Iris pigment epithelial cell (primary cell): Measurements from ENCODE around the gene SAMD10.
"Not testable (repeated sequence)": the region's sequence is repeated elsewhere in the genome, so short reads cannot be mapped to it uniquely, and the experiment has no call there.

ENCODE experiments used
- DNase-seq: peaks from one replicate; pipeline ENCODE4 v3.0.0-alpha.2; 2011; ENCODE audit warnings: low read depth

SAMD10 gene

DNA sequence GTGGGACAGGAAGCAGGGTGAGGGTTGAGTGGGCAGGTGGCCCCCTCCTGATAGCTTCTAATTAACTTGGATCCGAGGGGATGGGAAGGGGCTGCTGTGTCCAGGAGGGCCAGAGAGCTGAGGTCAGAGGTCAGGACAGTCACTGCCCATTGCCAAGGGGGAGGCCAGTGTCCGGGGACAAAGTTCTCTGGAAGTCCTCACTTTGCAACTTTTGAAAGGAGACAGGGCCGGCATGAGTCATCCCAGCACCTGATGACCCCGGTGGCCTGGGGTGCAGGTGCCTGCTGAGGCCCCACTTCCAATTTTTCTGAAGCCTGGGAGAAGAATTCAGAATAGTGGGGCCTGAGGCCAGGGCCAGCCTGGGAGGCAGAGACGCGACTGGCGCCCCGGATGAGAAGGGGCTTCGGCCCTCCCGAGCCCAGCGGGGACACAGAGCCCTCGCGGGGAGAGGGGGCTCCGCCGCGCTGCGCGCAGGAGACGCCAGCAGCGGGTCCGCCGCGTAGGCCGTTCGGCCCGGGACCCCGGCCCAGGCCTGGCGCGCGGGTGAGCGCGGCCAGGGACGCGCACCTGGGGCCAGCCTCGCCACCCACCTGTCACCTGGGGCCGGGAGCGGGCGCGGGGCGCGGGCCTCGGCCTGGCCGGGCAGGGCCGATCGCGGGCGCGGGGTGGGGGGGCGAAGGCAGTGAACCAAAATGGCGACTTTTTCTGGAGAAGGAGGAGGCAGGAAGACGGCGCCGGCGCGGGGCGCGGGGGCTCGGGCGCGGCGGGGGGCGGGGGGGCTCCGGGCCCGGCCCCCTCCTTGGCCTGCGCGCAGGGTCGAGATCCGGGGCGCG lies 10.3 kb downstream of the SAMD10 start:
- DNase-seq = no peak

DNA sequence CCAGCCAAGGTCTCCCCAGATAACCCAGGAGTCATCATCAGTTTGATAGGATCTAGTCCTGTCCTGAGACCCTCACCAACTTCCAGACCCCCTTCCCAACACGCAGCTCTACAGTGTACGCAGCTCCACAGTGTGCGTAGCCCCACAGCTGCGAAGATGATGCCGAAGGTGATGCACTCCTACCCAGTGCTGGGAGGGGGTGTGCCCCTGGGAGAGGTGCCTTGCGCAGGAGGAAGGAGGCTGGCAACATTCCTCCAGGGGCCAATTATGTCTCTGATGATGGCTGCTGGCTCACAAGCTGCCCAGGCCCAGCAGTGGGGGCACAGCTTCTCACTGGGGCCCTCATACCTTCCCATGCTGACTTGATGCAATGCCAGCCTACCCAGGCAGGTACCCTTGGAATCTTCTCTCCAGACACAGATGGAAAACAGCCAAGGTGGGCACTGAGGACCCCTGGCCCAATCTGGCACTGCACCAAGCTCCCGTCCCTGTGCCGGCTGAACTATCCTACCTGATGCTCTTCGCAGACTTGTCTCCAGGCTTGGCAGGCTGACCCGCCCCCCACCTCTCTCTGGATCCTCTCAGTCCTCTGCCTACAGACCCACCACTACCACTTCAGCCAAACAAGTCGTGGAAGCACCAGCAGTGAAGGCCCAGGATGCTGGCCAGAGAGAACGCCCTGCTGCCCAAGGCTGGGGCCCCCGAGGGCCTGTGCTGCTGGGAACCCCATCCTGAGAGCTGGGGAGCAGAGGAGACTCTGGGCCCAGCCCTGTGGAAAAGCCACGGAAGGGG lies 11.1 kb downstream of the SAMD10 start:
- DNase-seq = no peak

DNA sequence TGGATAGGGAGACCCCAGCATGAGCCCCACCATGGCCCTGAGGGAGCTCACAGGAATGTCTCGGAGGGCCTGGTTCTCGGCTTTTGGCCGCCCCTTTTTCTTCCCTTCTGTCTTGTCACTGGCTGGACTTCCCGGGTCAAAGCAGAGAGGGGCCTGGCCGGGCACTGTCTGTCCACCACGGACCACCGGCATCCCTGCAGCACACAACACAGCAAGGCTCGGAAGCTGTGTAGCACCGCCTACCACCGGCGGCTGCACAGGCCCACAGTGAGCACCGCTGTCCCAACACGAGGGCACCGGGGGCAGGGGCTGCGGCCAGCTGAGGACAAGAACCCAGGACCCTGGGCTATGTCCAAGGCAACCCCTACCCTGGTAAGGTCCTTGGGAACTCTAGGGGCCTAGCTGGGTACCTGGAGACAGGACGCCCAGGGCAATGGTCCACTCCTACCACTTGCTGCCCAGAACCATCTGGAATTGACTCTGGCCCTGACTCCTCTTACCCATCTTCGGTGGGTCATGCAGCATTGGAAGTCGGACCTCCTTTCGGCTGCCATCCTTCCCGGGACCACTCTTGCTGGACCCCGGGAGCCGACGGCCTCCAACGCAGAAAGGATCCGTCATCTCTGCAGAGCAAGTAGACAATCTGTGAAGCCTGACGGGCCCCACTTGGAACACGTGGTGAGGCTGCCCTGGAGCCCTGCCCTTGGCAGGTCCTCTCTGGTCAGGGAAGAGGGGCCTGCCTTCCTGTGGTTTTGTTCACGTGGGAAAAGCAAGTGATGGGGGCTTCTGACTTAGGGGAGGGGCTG lies 11.9 kb downstream of the SAMD10 start:
- no peak for DNase-seq

GRCh38 chr20:63966944-63967322 lies 12.5 kb downstream of the SAMD10 start:
- DNase-seq = no peak

- DNase-seq = no peak
These were observed 13.1 kb downstream of the SAMD10 start for GRCh38 chr20:63966172-63966943.

- DNase-seq = no peak
These were observed 15.0 kb downstream of the SAMD10 start for GRCh38 chr20:63964412-63964811.

DNA sequence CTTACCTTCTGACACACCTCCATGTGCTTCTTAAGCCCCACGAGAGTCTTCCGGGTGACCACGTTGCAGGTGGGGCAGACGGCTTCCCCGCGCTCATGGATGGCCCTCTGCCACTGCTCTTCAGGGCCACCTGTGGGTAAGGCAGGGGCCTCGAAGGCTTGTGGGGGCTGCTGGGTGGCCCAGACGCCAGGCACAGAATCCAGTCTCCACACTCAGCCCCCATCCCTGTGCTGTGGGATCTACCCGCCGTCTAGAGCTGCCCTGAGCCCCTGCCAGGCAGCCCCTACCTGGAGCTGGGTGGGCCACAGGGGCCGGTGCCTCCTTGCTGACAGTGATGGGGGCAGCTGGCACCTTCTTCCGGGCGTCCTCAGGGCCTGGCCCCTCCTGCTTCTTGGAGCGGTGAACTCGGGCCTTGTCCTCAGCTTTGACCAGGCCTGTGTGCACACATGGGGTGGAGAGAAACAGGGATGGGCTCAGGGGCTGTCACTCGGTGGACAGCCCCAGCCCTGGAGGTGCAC lies 15.6 kb downstream of the SAMD10 start:
- DNase-seq = no peak

DNA sequence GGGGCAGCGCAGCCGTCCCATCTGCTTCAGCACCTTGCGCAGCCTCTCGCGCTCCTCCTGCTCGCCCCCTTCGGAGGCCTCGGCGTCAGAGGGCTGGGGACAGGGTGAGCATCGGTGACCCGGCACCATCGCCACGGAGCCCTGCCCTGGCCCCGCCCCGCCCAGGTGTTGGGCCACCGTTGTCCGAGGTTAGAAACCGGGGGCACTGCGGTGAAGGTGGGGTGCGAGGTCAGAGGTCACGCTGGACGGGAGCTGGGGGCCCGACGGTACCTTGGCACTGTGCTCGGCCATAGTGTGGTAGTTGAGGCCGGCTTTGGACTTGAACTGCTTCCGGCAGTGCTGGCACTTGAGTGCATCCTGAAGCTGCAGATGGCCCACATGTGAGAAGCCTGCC lies 16.1 kb downstream of the SAMD10 start:
- DNase-seq = no peak

DNA sequence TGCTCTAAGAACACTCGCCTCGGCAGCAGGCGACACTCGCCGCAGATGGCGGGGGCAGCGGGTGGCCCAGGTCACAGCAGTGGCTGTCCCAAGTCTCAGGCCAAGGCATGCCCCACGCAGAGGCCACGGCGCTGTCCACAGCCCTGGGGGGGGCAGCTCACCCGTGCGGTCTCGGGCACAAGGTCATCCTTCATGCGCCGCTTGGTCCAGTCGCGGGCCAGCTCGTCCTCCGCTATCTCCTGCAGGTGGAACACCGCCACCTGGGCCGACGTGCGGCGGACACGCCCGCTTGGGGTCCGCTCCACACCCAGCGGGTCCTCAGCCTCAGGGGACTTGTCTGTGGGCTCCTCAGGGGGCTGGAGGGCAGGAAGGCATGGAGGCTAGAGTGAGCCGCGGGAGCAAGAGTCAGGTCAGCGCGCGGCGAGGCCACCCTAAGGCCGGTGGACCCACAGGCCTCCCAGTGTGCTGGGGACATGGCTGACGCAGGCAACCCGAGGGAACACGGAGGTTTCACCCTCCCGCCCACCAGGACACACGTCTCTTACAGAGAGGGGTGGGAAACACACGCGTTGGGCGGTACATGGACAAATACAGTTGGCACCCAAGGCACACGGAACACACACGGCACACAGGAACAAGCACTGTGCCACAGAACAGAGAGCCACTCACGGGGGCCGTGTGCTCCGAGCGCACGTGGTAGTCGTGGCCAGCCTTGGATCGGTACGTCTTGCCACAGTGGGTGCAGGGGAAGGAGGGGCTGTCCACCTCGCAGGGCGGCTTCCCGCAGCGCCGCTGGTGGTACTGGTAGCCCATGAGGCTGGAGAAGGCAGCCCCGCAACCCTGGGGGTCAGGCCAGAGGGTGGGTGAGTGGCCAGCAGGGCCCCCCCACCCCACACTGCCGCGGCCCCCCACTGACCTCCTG lies 16.8 kb downstream of the SAMD10 start:
- no peak for DNase-seq

- DNase-seq = no peak
These were observed 17.6 kb downstream of the SAMD10 start for GRCh38 chr20:63961664-63962425.

GRCh38 chr20:63960654-63961621 lies 18.5 kb downstream of the SAMD10 start:
- not testable (repeated sequence) for DNase-seq

GRCh38 chr20:63959699-63960075 lies 19.8 kb downstream of the SAMD10 start:
- no peak for DNase-seq

- DNase-seq = no peak
These were observed 20.3 kb downstream of the SAMD10 start for GRCh38 chr20:63958964-63959698.

DNA sequence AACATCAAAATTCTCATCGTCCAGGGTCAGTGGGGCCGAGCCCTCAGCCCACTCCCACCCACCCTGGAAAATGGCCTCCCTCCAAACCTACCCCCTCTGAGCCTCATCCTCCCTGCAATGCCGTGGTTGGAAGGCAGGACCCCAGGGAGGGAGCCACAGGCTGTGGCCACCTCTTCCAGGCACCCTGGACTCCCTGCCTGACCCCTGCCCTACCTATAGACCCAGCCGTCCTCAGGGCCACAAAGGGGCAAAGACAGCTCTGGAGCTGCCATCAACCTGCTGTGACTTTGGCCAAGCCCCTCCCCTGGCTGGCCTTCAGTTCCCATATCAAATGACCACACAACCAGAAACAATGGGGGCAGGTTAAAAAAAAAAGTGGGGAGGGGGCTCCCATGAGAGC lies 21.0 kb downstream of the SAMD10 start:
- DNase-seq = no peak

DNA sequence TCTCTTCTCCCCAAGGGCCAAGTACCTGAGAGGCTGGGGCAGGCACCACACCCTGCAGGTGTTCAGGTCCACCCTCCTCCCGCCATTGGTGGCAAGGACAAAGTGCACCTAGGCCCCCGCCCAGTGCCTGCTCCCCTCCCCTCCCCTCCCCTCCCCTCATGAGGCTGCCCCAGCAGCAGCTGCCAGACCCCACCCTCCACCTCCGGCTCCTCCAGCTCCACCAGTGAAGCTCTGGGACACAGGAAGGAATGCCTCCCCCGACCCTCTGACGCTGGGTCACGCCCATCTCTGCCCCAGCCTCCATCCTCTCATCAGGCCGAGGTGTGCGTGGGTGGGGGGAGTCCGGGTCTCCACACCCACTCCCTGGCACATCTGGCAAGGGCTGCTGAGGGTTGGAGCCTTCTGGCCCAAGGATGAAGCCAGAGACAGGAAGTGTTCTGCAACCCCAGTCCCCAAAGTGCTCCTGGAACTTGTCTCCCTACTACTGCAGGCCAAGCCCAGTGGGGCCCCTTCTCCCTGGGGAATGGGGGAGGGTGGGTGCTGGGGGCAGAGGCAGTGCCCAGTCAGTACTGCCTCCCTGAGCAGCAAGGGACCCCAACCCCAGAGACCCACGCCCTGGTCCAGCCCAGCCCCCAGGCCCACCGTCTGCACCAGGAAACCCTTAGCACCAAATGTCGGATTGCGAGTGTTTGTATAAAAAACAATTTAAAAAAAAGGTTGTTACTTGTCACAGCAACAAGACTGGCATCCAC lies 21.6 kb downstream of the SAMD10 start:
- no peak for DNase-seq

DNA sequence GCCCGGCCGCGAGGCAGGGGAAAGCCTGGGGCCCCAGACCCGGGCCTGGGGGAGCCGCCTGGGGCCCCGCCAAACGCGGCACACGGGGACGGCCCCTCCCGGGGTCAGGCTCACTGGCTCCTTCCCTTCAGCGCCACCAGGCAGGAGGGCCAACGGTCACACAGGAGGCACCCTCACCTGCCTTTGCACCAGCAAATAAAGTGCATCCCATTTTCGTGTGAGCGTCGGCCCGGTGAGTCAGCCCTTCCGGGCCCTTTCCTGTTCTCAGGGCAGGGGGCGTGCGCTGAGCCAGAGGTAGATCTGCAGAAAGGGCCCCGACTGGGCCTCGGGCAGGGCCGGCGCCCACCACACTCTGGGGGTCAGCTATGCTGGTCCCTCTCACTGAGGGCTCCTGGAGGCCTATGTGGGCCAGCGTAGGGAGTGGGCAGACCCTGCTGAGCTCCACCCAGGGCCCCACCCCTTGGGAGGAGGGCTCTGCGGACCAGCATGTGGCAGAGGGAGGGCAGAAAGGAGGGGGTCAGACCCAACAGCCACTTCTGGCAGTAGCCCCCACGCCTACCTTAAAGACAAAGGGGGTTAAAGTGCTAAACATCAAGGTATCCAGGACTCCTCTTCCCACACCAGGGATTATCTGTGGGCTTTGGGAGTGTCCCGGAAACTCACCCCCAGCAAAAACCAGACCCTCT lies 22.3 kb downstream of the SAMD10 start:
- peak; percentile 55 for DNase-seq

DNA sequence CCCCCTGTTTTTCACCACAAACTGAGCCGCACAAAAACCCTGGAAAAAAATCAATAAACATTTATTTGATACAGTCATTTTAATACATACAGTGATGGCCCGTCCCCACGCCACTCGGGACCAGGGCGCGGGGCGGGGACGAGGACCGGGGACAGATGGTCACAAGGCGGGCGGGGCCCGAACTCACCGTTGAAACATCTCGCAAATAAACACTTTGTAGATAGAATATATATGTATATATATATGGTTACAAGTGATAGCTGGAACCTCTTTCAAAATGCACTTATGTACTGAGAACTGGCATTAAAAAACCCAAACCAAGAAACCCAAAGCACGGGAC lies 22.8 kb downstream of the SAMD10 start:
- DNase-seq = no peak
